Stimulated activated CD8-positive, alpha-beta memory T cell treated with anti-CD3 and anti-CD28 coated beads, Interleukin-7, amount 100 ng/mL, for 24 hours (primary cell): ENCODE results near the gene UGGT1.

Source experiments
- DNase-seq: peaks from one replicate; pipeline ENCODE4 v3.0.0-alpha.2; 2020; ENCODE audit warnings: low read depth

The UGGT1 gene, protein sequence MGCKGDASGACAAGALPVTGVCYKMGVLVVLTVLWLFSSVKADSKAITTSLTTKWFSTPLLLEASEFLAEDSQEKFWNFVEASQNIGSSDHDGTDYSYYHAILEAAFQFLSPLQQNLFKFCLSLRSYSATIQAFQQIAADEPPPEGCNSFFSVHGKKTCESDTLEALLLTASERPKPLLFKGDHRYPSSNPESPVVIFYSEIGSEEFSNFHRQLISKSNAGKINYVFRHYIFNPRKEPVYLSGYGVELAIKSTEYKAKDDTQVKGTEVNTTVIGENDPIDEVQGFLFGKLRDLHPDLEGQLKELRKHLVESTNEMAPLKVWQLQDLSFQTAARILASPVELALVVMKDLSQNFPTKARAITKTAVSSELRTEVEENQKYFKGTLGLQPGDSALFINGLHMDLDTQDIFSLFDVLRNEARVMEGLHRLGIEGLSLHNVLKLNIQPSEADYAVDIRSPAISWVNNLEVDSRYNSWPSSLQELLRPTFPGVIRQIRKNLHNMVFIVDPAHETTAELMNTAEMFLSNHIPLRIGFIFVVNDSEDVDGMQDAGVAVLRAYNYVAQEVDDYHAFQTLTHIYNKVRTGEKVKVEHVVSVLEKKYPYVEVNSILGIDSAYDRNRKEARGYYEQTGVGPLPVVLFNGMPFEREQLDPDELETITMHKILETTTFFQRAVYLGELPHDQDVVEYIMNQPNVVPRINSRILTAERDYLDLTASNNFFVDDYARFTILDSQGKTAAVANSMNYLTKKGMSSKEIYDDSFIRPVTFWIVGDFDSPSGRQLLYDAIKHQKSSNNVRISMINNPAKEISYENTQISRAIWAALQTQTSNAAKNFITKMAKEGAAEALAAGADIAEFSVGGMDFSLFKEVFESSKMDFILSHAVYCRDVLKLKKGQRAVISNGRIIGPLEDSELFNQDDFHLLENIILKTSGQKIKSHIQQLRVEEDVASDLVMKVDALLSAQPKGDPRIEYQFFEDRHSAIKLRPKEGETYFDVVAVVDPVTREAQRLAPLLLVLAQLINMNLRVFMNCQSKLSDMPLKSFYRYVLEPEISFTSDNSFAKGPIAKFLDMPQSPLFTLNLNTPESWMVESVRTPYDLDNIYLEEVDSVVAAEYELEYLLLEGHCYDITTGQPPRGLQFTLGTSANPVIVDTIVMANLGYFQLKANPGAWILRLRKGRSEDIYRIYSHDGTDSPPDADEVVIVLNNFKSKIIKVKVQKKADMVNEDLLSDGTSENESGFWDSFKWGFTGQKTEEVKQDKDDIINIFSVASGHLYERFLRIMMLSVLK (N-terminal part only)

DNA sequence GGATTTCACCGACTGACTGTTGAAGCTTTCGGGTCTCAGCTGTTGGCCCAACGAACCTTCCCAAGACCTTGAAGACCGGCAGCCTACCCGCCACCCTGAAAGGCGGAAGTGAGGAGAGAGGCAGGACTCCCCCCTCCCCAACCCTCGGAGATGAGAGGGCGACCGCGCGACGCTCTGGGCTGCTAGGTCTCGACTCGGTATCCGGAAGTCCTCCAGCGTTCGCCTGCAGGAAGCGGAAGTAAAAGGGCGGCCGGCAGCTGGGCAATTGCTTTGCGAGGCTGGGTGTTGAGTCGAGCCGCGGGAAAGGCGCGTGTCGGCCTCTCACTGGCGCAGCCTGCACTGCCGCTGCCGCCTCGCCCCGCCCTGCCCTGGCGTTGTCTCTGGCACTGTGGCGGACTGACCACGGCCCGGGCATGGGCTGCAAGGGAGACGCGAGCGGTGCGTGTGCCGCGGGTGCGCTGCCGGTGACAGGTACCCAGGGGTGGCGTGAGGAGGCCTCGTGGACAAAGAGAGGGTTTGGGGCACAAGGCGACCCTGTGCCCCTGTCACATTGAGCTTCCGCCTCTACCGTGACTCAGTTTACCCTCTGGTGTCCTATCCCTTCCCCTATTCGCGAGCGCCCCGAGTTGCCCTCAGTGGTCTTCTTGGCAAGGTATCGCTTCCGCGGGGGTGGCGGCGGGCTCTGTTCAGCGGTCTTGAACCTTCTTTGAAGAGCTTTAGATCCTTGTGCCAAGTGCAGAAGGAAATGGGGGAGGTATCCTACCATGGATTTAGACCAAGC, at the start of gene UGGT1:
TSS of gene UGGT1 (plus strand) at position 256 of the 781 bp plus-strand sequence. CDS start at position 414, 158 bp downstream.
- peak; percentile 85 for DNase-seq

DNA sequence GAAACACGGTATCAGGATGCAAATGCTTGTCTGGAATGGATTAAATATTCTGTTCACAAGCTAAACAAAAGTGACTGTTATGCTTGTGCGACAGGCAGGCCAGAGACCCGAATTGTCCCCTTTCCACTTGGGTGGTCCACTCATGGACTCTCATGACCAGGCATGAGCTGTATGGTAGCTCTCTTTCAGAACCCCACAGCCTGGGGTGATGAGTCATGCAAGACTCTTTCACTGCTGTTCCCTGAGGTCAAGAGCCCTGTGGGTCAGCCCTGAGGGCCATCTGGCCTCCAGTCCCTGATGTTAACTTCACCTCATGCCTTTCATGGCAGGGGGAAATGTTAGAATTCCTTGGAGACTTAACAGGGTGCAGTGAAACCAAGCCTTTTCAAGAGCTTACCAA, 49.4 kb upstream of the UGGT1 start:
- no peak for DNase-seq

DNA sequence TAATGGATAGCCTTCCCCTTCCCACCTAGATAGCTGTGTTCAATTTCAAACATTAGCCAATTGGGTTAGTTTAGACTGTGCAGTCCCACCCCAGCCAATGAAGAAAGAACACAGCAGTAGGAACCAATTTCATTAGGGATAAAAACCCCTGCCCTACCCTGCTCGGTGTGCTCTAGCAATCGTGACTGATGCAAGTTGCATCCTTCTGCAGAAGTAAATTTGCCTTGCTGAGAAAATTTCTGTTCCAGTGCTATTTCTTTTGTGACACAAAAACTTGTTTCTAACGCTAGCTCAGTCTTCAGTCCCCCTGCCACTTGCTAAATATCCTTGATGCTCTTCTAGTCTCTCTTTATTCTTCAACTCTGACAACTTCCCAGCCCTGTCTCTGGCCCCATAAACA, 48.0 kb upstream of the UGGT1 start:
- DNase-seq: no peak

DNA sequence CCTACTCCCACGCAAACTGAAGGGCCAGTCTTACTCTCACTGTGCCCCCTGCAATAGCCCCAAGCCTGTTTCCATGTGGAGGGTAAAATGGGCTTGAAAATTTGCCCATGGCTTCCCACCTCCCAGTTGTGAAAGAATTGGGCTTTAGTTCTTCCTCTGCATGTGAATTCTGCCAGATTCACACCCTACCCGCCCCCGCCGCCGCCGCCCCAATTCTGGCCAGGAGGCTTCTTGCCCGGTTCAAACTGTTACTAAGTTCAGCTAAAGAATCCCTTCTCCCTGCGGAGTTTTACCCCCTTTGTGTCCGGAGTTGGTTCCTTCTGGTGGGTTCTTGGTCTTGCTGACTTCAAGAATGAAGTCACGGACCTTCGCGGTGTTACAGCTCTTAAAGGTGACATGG, 37.7 kb upstream of the UGGT1 start:
- DNase-seq: no peak

DNA sequence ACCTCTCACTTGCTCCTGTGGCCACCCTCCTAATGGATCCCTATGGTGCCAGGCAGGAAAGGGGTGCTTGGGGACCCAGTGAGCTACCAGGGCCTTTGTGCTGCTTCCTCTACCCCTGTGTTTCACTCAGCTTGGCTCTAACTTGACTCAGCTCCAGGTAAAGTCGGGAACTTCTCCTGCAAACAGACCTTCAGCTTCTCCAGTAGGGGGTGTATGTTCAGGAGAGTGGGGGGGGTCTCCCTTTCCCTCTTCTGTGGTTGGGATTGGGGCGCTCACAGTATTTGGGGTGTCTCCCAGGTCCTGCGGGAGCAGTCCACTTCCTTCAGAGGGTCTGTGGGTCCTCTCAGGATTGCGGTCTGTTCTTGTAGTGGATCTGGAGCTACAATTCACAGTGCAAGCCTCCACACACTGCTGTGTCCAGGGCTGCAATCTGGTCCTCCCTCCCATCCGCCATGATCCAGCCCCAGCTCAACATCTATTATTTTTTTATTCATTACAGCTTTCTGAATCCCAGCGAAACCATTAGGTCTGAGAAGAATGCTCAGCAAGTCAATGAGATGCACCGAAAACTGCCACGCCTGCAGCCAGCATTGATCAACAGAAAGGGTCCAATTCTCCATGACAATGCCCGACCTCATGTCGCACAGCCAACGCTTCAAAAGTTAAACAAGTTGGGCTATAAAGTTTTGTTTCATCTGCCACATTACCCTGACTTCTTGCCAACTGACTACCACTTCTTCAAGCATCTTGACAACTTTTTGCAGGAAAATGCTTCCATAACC, 36.7 kb upstream of the UGGT1 start:
- no peak for DNase-seq

DNA sequence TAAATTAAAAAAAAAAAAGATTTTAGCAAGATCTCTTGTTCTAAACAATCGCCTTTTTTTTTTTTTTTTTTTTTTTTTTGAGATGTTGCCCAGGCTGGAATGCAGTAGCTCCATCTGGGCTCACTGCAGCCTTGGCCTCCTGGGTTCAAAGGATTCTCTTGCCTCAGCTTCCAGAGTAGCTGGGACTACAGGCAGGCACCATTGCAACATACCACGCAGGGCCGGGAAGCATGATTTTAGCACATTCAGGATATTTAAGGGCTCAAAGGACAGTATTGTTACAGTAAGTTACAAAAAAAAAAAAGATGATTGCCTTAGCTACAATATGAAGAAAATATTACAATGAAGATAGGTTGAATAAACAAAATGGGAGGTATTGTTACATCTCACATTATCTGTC, 33.7 kb upstream of the UGGT1 start:
- DNase-seq: no peak

DNA sequence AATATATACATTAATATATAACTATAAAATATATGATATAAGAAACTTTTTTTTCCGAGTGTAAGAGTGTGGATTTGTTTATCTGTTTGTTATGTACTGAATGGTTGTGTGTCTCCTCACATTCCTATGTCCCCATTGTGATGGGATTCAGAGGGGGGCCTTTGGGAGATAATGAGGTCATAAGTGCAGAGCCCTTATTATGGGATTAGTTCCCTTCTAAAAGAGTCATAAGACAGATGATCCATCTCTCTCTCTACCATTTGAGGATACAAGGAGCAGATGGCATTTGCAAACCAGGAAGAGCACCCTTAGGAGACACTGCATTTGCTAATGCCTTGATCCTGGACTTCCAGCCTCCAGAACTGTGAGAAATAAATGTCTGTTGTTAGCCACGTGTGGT, 32.9 kb upstream of the UGGT1 start:
- no peak for DNase-seq

DNA sequence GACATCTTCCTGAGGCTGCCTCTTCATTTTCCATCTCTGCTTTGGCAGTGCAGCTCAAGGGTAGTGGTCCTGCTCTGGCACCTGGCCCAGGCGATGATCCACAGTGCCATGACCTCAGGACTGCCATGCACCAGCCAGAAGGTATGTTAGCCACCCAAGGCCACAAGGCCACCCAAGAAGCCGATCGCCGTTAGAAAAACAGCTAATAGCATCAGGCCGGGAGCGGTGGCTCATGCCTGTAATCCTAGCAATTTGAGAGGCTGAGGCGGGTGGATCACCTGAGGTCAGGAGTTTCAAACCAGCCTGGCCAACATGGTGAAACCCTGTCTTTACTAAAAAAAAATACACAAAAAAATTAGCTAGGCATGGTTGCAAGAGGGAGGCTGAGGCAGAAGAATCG, 28.4 kb upstream of the UGGT1 start:
- DNase-seq: no peak

DNA sequence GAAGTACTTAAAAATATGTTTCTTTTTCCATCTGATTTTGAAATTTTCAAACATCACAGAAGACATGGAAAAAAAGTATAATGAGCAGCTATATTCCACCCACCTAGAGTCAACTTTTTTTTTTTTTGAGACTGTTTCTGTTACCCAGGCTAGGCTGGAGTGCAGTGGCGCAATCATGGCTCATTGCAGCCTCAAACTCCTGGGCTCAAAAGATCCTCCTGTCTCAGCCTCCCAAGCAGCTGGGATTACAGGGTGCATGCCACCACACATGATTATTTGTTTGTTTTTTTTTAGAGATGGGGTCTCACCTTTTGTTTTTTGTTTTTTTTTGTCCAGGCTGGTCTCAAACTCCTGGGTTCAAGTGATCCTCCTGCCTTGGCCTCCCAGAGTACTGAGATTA, 26.6 kb upstream of the UGGT1 start:
- no peak for DNase-seq

DNA sequence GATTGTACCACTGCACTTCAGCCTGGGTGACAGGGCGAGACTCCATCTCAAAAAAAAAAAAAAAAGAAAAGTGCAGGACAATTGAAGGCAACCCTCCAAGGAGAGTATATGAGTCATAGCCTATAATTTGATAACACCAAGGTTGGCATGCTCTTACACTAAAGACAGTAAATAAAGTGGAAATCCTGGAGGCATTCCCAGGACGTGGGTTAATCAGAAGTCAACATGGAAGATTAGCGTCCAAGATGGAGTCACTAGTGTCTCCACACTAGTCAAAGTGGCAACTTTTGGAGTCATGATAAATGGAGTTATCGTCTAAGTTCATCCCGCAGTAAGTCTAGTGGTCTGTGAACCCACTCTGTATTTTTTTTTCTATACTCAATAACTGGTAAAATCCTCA, 21.2 kb upstream of the UGGT1 start:
- DNase-seq: no peak

DNA sequence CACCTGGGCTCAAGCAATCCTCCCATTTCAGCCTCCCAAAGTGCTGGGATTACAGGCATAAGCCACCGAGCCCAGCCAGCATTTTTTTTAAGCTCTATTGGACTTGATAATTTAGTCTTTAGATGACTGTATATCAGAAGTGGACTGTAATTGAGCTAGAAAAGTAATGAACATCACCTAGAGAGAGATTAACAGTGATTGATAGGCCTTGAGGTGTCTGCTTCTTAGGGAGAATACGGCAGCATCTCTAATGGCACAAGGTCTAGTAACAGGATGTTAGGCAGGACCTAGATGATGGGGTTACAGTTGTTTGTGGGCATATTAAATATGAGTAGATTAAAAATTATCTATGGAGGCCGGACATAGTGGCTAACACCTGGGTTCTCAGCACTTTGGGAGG, 17.7 kb upstream of the UGGT1 start:
- no peak for DNase-seq

DNA sequence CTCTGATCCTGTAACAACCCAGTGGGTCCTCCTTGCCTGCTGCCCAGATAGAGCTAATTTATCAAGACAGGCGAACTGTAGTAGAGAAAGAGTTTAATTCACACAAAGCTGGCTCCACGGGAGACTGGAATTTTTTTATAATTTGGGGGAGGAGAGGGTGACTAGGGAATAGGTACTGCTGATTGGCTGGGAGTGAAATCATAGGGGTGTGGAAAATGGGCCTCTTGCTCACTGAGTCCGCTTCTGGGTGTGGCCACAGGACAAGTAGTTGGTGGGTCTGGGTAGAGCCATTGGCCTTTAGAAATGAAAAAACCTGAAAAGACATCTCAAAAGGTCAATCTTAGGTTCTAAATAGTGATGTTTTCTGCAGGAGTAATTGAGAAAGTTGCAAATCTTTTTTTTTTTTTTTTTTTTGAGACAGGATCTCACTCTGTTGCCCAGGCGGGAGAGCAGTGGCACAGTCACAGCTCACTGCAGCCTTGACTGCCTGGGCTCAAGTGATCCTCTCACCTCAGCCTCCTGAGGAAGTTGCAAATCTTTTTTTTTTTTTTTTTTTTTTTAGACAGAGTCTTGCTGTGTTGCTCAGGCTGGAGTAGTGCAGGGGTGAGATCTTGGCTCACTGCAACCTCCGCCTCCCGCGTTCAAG, 14.4 kb upstream of the UGGT1 start:
- no peak for DNase-seq

DNA sequence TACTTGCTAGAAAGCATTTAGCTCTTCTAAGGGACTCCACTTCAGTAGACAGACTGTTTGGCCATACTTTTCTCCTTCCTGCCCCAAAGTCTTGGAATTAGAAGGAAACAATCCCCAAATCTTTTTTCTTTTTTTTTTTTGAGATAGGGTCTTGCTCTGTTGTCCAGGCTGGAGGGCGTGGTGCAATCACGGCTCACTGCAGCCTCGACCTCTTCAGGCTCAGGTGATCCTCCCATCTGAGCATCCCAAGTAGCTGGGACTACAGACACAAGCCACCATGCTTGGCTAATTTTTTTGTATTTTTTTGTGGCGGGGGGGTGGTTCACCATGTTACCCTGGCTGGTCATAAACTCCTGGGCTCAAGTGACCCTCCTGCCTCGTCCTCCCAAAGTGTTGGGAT, 6.2 kb upstream of the UGGT1 start:
- no peak for DNase-seq

DNA sequence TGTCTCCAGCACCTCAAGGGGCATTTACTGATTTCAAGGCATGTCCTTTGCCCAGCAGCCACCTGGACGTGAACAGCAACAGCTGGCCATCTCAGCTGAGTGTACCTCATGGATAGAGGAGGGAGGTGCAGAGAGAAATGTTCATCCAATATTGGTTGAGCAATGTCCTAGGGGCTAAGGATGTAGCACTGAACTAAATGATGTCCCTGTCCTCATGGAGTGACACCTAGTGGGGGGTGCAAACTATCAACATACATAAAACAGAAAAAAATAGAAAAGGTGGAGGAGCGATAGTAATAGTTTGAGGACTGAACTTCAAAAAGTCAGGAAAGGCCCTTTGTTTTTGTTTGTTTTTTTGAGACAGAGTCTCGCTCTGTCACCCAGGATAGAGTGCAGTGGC, 4.8 kb upstream of the UGGT1 start:
- DNase-seq: no peak

DNA sequence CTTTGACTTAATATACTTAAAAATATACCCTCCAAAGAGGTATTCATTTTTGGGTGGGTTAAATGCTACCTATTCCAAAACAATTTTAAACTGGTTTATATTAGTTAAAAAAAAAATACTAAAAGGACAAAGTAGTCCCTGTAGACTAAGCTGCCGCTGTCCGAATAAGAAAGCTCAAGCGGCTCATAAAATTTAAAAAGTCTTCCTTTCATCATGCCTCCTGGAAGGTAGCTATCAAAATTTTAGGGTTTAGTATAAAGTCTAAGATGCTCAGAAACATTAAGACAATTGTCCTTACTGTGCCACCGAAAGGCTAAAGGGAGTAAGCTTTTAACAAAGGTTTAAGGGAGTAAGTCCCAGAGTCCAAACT, 440 bp upstream of the UGGT1 start:
- DNase-seq: no peak

DNA sequence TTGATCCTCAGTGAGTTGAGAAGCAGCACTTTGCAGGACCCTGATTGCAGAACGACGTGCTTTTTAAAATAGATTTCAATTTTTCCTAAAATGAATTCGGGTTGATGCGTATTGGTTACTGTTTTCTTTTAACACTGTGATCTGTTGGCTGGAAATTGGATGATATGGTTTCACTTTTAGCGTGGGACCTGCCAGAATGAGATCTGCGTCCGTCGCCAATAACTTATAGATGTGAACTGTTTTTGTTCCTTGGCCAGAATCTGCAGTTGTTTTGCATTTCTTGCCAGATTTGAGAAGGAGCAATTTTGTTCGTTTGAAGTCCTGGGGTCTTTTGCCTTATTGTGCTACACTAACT, 703 bp downstream of the UGGT1 start:
- no peak for DNase-seq

DNA sequence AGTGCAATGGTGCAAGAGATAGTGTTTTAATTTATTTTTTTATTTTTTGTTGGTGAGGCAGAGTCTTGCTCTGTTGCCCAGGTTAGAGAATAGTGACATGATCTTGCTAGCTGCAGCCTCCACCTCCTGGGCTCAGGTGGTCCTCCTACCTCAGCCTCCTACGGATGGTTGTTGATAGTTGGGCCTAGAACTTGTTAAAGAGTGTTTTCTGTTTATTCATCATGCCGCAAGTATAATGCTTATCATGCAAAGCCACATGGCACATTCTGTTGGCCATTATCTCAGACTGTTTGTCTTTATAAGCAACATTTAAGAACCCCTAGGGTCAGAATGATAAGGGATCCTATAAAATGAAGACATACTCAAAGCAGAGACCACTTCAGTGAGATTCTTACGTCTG, 1.7 kb downstream of the UGGT1 start:
- DNase-seq: no peak

DNA sequence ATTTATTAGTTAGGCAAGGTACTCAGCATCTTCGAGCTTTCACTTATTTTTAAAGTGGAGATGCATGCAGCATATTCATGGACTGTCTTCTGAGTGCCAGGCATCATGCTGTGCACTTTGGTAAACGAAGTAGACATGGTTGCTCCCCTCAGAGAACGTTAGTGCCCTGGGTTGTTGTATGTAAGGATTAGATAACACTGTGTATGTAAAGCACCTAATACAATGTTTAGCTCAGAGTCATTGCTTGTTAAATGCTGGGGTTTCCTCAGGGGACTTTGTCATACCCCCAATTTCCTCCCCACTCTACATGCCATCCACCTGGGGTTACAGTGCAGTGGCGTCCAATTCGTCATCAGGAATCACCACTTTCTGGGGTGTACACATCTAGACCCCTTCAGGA, 2.8 kb downstream of the UGGT1 start:
- no peak for DNase-seq

DNA sequence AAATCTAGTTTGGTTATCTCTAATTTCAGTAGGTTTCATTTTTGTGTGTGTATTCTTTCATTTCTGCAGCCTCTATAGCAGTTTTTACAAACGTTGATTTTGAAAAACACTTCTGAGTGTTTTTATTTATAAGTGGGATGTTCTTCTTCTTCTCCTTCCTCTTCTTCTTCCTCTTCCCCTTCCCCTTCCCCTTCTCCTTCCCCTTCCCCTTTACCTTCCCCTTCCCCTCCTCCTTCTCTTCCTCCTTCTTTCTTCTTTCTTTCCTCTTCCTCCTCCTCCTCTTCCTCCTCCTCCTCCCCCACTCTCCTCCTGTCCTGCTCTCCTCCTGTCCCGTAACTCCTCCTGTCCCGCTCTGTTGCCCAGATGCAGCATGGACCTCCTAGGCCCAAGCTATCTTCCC, 4.2 kb downstream of the UGGT1 start:
- DNase-seq: no peak

DNA sequence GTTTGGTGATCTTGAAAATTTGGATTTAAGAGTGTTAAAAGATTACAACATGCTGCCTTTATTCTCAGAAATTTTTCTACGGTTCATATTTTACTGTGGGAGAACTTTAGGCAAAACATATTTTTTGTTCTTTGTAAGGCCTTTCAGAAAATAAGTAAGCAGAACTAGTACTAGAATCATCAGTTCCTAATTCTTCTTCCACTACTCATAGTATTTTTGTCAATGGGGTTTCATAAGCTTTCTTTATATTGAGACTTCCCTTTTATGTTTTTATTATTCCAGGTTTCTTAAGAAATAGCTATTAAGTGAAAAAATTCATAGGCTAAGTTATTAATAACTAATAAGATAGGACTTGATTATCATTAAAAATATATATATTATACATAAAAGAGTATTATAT, 12.4 kb downstream of the UGGT1 start:
- no peak for DNase-seq

DNA sequence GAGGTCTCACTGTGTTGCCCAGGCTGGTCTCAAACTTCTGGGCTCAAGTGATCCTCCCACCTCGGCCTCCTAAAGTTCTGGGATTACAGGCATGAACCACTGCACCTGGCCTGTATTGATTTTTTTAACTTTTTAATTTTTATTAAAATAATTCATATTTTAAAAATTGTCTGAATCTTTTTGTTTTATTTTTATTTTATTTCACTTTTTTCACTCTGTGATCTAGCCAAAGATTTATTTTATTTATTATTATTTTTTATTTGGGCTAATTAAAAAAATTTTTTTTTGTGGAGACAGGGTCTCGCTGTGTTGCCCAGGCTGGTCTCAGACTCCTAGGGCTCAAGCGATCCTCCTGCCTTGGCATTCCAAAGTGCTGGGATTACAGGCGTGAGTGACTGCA, 14.1 kb downstream of the UGGT1 start:
- DNase-seq: no peak
